Activated naive CD8-positive, alpha-beta T cell treated with anti-CD3 and anti-CD28 coated beads, Interleukin-2, amount 50 U/mL, for 24 hours (primary cell): ENCODE results near the gene CACNA1G.

Source experiments
- ATAC-seq: fragments of 150-1000 bp; cut with Tn5 transposase; one replicate; pipeline ENCODE4 v1.10.0; 2021
- DNase-seq: peaks from one replicate; pipeline ENCODE4 v3.0.0; 2021
- H3K27ac Mint-ChIP-seq: one replicate; pipeline ENCODE4 v1.8.0; 2021; ENCODE audit warnings: mild to moderate bottlenecking, mixed read lengths
- H3K27me3 Mint-ChIP-seq: one replicate; pipeline ENCODE4 v1.8.0; 2021; ENCODE audit warnings: mixed read lengths
- H3K36me3 Mint-ChIP-seq: one replicate; pipeline ENCODE4 v1.8.0; 2021; ENCODE audit warnings: low read depth, mixed read lengths
- H3K4me1 Mint-ChIP-seq: one replicate; pipeline ENCODE4 v1.8.0; 2021; ENCODE audit warnings: mixed read lengths
- H3K4me3 Mint-ChIP-seq: one replicate; pipeline ENCODE4 v1.8.0; 2021; ENCODE audit warnings: mild to moderate bottlenecking, moderate library complexity, mixed read lengths
- H3K9me3 Mint-ChIP-seq: one replicate; pipeline ENCODE4 v1.8.0; 2021; ENCODE audit warnings: mixed read lengths

CACNA1G gene

DNA sequence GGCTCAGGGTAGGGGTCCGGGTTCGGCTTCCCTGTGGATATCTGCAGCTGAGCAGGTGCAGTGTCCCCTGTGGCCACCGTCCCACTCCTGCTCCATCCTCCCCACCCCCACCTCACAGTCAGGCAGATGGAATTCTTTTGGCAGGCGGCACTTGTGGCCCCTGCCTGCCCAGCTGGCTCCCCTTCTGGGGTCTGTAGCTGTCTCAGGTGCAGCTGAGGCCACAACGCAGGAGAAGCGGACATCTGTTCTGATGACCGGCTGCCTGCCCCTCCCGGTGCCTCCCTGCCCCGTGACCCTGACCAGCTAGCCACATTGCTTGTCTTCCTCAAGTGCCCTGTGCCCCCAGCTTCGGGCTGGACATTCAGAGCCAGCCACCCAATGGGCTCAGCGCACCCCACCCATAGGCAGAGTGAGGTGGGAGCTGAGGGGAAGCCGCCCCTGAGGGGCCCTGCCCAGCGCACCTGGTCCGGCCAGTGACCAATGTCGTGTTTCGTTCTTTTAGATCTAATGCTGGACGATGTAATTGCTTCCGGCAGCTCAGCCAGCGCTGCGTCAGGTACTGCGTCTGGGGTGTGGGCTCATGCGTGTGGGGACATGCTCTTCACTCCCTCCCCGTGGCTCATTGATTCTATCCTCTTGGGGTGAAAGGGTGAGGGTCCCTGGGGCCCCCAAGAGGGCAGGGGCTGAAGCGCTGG lies 49.0 kb downstream of the CACNA1G start:
- H3K27me3 Mint-ChIP-seq = peaks cover 9% of the 10 kb centered on the region
- ATAC-seq (no peak), DNase-seq (no peak)
- peaks cover 2% of the 10 kb centered on the region for H3K4me1 Mint-ChIP-seq
- H3K4me3 Mint-ChIP-seq = no peak overlapping the region
- H3K36me3 Mint-ChIP-seq = no peaks in the 10 kb centered on the region
- H3K9me3 Mint-ChIP-seq = no peaks in the 10 kb centered on the region
- no peak overlapping the region for H3K27ac Mint-ChIP-seq

DNA sequence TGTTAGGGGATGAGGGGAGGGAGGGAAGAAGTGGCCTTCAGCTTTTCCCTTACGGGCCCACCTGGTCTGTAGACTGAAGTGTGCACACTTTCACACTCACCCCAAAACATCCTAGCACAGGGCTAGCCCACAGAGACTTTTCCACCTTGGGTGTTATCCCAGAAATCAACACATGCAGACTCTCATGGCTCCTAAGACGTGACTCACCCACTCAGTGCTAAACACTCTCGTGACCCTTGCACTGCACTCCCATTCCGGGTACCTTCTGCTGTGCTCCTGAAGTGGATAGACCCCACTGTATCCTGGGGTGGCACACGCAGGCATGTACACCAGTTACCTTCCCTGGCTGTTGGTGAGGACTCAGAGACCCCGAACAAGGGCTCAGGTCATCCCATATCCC lies 51.1 kb downstream of the CACNA1G start:
- DNase-seq (no peak), ATAC-seq (no peak)
- H3K4me3 Mint-ChIP-seq = no peak overlapping the region
- no peaks in the 10 kb centered on the region for H3K36me3 Mint-ChIP-seq
- H3K27me3 Mint-ChIP-seq = peaks cover 6% of the 10 kb centered on the region
- peaks cover 2% of the 10 kb centered on the region for H3K4me1 Mint-ChIP-seq
- no peak overlapping the region for H3K27ac Mint-ChIP-seq
- no peaks in the 10 kb centered on the region for H3K9me3 Mint-ChIP-seq

- peaks cover 2% of the 10 kb centered on the region for H3K4me1 Mint-ChIP-seq
- H3K36me3 Mint-ChIP-seq = no peaks in the 10 kb centered on the region
- H3K27me3 Mint-ChIP-seq = peaks cover 2% of the 10 kb centered on the region
- no peak for ATAC-seq
- H3K4me3 Mint-ChIP-seq = no peak overlapping the region
- H3K9me3 Mint-ChIP-seq = no peaks in the 10 kb centered on the region
- DNase-seq = no peak
- H3K27ac Mint-ChIP-seq = no peak overlapping the region
Observed at GRCh38 chr17:50612281-50612680, 51.8 kb downstream of the CACNA1G start.

DNA sequence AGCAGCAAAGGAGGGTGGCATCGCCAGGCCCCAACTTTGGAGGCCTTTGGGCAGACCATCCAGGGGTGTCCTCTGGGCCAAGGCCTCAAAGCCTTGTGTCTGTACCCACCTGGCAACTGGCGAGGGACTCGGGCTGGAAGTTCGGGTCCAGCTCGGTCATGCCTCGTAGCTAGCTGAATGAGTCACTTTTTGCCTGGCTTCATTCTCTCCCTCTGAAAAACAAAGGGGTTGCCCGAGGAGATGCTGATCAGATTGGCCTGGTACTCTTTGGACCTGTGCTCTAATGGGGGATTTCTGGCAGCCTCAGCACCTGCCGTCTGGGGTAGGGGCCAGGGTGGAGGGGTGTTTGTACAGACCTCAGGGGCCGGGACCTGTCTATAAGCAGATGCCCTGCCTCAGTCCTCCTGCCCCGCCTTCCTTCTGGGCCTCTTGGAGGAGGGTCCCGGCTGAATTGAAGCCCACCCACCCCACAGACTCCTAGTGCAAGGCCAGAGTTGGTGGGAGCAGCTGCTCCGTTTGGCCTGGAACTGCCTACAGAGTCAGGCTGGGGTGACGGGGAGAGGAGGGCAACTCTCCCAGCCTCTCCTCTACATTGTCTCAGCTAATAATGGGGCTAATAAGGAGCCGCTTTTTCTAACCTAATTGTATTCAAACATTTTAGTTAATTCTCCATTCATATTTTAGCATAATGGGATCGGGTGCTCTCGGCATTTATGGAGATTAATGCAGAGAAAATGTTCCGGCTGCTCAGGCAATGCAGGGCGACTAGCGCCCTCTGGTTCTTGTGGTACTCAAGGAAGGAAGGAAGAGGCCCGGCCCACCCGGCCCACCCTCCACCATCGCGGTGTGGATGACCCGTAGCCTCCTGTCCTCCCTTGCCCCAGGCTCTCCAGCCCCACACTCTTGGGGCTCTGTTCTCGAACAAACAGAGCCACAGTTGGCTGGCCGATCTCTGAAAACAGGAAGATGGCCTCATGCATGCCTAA lies 52.8 kb downstream of the CACNA1G start:
- H3K4me1 Mint-ChIP-seq = peaks cover 2% of the 10 kb centered on the region
- H3K27me3 Mint-ChIP-seq = peaks cover 2% of the 10 kb centered on the region
- H3K36me3 Mint-ChIP-seq = no peaks in the 10 kb centered on the region
- ATAC-seq = no peak
- H3K27ac Mint-ChIP-seq = no peak overlapping the region
- no peaks in the 10 kb centered on the region for H3K9me3 Mint-ChIP-seq
- no peak overlapping the region for H3K4me3 Mint-ChIP-seq
- no peak for DNase-seq

DNA sequence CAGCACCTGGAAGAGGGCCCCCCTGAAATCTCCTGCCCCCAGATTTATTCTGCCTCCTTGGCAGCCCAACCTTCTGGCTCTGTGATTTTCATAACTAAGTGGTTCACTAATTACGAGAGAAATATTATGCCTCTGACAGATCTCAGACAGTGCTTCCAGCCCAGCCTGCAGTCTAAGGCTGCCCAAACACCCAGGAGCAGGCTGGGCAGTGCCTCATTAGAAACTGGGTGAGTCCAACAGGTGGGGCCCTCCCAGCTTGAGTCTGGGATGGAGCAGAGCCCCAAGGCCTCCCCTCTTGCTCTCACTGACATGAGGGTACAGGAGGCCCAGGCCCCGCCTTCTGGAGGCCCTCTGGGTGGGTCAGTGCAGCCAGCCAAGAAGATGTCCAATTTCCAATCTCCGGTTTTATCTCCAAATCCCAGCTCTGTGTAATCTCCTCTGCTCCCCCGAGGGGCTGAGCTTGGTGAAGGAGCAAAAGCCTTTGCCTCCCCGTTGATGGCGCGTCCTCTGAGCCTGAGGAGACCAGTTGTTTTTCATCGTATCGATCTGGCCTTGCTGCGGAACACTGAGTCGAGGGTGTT lies 54.0 kb downstream of the CACNA1G start:
- H3K27ac Mint-ChIP-seq = peak overlapping the region; percentile 20
- H3K27me3 Mint-ChIP-seq = peaks cover 4% of the 10 kb centered on the region
- no peak for DNase-seq
- no peaks in the 10 kb centered on the region for H3K36me3 Mint-ChIP-seq
- no peak overlapping the region for H3K4me3 Mint-ChIP-seq
- H3K4me1 Mint-ChIP-seq = peaks cover 2% of the 10 kb centered on the region
- no peaks in the 10 kb centered on the region for H3K9me3 Mint-ChIP-seq
- ATAC-seq = no peak

- H3K36me3 Mint-ChIP-seq = no peaks in the 10 kb centered on the region
- H3K4me1 Mint-ChIP-seq = peaks cover 2% of the 10 kb centered on the region
- no peaks in the 10 kb centered on the region for H3K9me3 Mint-ChIP-seq
- H3K4me3 Mint-ChIP-seq = no peak overlapping the region
- H3K27ac Mint-ChIP-seq = no peak overlapping the region
- peaks cover 6% of the 10 kb centered on the region for H3K27me3 Mint-ChIP-seq
- DNase-seq (no peak), ATAC-seq (no peak)
Observed at GRCh38 chr17:50615828-50616227, 55.3 kb downstream of the CACNA1G start.

DNA sequence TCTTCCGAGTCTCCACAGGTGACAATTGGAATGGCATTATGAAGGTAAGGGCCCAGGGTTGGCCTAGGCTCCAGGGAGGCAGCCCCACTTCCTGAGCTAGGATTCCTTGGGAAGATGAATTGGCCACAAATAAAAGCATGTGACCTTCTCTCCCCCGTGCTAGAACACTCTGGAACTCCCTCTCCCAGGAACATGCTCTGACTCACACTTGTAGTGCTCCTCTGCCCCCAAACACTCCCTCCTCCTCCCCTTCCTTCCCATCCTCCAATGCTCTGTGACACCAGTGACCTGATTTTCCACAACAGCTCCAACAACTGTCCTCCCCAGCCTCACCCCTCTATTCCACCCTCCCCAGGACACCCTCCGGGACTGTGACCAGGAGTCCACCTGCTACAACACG lies 57.8 kb downstream of the CACNA1G start:
- H3K4me3 Mint-ChIP-seq = no peak overlapping the region
- peaks cover 6% of the 10 kb centered on the region for H3K27me3 Mint-ChIP-seq
- no peaks in the 10 kb centered on the region for H3K9me3 Mint-ChIP-seq
- no peak for DNase-seq
- H3K4me1 Mint-ChIP-seq = peaks cover 2% of the 10 kb centered on the region
- H3K36me3 Mint-ChIP-seq = no peaks in the 10 kb centered on the region
- no peak for ATAC-seq
- no peak overlapping the region for H3K27ac Mint-ChIP-seq

DNA sequence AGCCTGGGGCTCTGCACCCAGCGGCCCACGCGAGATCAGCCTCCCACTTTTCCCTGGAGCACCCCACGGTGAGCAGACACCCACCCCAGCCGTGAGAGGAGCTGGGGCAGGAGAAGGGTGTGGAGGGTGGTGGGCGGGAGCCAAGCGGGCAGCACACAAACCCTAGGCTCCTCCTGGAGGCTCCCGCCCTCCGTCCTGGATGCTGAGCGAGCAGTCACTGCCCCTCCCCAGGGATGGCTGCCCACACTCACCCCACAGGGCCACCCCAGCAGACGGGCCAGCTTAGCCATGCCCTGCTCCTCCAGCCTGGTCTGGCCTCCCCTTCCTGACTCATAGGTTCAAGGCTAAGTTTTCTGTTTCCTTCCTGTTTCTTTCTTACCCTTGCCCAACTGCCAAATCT lies 58.4 kb downstream of the CACNA1G start:
- H3K4me1 Mint-ChIP-seq = no peaks in the 10 kb centered on the region
- H3K27me3 Mint-ChIP-seq = peaks cover 6% of the 10 kb centered on the region

GRCh38 chr17:50619489-50619888 lies 59.0 kb downstream of the CACNA1G start:
- H3K27ac Mint-ChIP-seq = no peak overlapping the region
- DNase-seq = no peak
- no peaks in the 10 kb centered on the region for H3K9me3 Mint-ChIP-seq
- H3K4me3 Mint-ChIP-seq = no peak overlapping the region
- no peak for ATAC-seq
- H3K4me1 Mint-ChIP-seq = no peaks in the 10 kb centered on the region
- H3K27me3 Mint-ChIP-seq = peaks cover 7% of the 10 kb centered on the region
- H3K36me3 Mint-ChIP-seq = no peaks in the 10 kb centered on the region

More for the DNA sequence above, 58.4 kb downstream of the CACNA1G start:
- Mint-ChIP-seq H3K9me3 (no peaks in the 10 kb centered on the region), H3K36me3 (no peaks in the 10 kb centered on the region), H3K4me3 (no peak overlapping the region), H3K27ac (no peak overlapping the region)
- DNase-seq (no peak), ATAC-seq (no peak)

DNA sequence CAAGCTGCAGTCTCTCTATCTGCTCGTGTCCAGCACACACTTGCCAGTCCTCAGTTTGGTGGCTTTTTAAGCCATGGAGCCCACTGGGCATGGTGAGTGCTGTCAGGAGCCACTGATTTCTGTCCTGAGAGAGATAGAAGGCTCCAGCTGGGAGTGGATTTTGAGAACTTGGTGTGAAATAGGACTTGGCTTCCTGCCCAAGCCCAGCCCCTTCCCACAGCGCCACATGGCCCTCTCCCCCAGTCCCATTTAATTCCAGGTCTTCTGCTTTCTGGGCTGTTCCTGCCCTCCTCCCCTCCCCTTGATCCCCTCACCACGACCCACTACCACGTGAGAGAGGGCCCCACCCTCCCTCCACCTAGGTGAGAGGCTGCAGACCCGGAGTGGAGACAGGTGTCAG lies 59.7 kb downstream of the CACNA1G start:
- Mint-ChIP-seq H3K27ac (no peak overlapping the region), H3K4me1 (no peaks in the 10 kb centered on the region), H3K36me3 (no peaks in the 10 kb centered on the region), H3K4me3 (no peak overlapping the region), H3K9me3 (no peaks in the 10 kb centered on the region), H3K27me3 (peaks cover 10% of the 10 kb centered on the region)
- DNase-seq = no peak
- no peak for ATAC-seq

DNA sequence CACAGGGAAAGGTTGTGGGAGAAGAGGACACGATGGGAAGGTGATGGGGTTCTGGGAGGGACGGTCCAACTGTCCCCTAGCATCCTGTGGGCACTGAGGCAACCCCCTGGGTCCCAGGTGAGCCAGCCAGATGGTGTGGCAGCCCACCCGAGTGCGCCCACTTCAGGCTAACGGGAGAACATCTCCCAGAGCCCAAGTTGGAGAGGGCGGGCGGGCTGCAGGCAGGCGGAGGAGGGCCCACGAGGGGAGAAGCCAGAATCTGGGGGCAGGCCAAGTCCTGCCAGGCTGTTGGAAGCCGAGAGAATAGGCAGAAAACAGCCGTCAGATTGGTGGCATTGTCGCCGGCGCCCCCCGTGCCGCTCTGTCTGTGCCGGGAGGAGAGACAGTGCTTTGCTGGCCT lies 60.3 kb downstream of the CACNA1G start:
- H3K4me3 Mint-ChIP-seq = no peak overlapping the region
- H3K4me1 Mint-ChIP-seq = no peaks in the 10 kb centered on the region
- no peaks in the 10 kb centered on the region for H3K9me3 Mint-ChIP-seq
- no peaks in the 10 kb centered on the region for H3K36me3 Mint-ChIP-seq
- H3K27me3 Mint-ChIP-seq = peaks cover 10% of the 10 kb centered on the region
- H3K27ac Mint-ChIP-seq = no peak overlapping the region
- DNase-seq (no peak), ATAC-seq (no peak)

DNA sequence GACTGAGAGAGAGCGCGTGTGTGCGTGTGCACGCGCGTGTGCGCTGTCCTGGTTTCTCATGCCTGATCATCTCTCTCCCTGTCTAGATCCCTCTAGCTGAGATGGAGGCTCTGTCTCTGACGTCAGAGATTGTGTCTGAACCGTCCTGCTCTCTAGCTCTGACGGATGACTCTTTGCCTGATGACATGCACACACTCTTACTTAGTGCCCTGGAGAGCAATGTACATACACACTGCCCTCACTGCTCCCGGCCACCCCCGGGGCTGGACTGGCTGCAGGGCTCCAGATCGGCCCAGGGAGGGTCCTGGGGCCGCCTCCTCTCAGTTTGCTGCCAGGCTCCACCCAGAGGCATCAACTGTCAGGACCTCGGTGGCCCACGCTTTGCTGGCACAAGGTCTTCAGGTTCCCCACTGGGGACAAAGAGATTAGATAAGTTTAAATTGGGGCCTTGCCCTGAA lies 61.1 kb downstream of the CACNA1G start:
- no peaks in the 10 kb centered on the region for H3K9me3 Mint-ChIP-seq
- DNase-seq (no peak), ATAC-seq (no peak)
- no peaks in the 10 kb centered on the region for H3K36me3 Mint-ChIP-seq
- no peak overlapping the region for H3K4me3 Mint-ChIP-seq
- no peak overlapping the region for H3K27ac Mint-ChIP-seq
- H3K4me1 Mint-ChIP-seq = no peaks in the 10 kb centered on the region
- H3K27me3 Mint-ChIP-seq = peaks cover 8% of the 10 kb centered on the region

DNA sequence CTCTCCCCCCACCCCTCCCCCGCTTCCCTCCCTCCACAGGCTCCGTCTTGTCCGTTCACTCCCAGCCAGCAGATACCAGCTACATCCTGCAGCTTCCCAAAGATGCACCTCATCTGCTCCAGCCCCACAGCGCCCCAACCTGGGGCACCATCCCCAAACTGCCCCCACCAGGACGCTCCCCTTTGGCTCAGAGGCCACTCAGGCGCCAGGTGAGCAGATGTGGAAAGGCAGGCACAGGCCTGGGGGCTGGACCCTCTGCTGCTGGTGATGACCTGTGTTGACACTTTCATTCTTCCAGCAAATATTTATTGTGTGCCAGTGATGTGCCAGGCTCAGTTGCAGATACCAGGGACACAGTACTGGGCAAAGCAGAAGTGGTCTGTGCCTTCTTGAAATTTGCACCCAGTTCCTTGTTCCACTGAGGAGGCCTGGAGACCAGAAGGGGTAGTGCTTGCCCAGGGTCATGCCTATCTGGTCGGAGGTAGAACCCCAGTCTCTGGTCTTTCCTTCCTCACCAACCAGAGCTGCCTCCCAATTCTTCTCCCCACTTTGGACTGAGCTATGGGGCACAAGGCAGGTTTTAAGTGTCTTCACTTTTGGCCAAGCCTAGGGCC lies 63.9 kb downstream of the CACNA1G start:
- ATAC-seq = no peak
- H3K27me3 Mint-ChIP-seq = peaks cover 20% of the 10 kb centered on the region

DNA sequence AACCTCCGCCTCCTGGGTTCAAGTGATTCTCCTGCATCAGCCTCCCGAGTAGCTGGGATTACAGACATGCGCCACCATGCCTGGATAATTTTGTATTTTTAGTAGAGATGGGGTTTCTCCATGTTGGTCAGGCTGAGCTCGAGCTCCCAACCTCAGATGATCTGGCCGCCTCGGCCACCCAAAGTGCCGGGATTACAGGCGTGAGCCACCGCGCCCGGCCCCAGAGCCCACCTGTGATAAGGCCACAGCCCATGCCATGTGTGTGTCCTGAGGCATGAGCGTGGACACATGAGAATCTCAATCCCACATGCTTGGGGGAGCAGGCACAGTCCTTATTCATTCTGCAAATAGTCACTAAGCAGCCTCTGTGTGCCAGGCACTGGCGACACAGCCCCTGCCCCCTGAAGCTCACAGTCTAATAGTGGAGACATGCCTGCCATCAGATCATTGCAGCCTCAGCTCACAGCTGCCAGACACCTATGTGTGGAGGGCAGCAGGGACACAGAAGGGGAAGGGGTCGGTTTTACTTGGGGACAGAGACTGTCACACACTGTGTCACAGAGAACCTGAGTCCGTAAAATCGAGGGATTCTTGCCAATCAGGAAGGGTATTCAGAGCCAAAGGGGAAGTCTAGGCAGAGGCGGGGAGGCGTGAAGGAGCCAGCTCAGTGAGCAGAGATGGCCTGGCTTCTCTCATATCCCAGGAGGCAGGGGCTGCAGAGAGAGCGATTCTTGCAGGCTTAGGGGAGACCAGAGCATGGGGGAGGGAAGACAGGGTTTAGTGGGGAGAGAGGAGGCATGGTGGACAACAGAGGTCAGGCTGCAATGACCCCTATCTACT lies 64.7 kb downstream of the CACNA1G start:
- peaks cover 21% of the 10 kb centered on the region for H3K27me3 Mint-ChIP-seq
- ATAC-seq = no peak
- no peaks in the 10 kb centered on the region for H3K36me3 Mint-ChIP-seq
- no peak for DNase-seq
- H3K27ac Mint-ChIP-seq = no peak overlapping the region
- no peak overlapping the region for H3K4me3 Mint-ChIP-seq
- H3K9me3 Mint-ChIP-seq = no peaks in the 10 kb centered on the region
- no peaks in the 10 kb centered on the region for H3K4me1 Mint-ChIP-seq

More for the DNA sequence above, 63.9 kb downstream of the CACNA1G start:
- Mint-ChIP-seq H3K9me3 (no peaks in the 10 kb centered on the region), H3K4me1 (no peaks in the 10 kb centered on the region), H3K36me3 (no peaks in the 10 kb centered on the region), H3K4me3 (no peak overlapping the region), H3K27ac (no peak overlapping the region)
- no peak for DNase-seq
